PFSK-1 (cell line): ENCODE data around the gene DAZAP2.

Experiments used
- FOXP2 ChIP-seq: optimal IDR thresholded peaks from 2 replicates; pipeline ENCODE3; 2011; ENCODE audit warnings: borderline replicate concordance, control low read depth, inconsistent platforms; ENCODE audit not compliant: insufficient read depth; ENCODE audit errors: extremely low read length, extremely low read depth
- POLR2AphosphoS5 ChIP-seq: IDR thresholded peaks from 2 replicates; pipeline ENCODE4 v1.6.1; 2012; ENCODE audit warnings: low read depth, mild to moderate bottlenecking, control low read depth, low read length, moderate library complexity
- REST ChIP-seq, 2 experiments: IDR thresholded peaks; 2 replicates each; pipeline versions ENCODE4 v1.6.1 to v1.8.0; 2011 to 2012; ENCODE audit warnings: low read depth in 2 of 2, low read length in 2 of 2, control low read depth in 1 of 2, inconsistent platforms in 1 of 2, mild to moderate bottlenecking in 1 of 2, moderate library complexity in 1 of 2; ENCODE audit not compliant: insufficient read depth in 1 of 2
- SIN3A ChIP-seq: IDR thresholded peaks from 2 replicates; pipeline ENCODE4 v1.6.1; 2012; ENCODE audit warnings: mild to moderate bottlenecking, low read length, moderate library complexity, borderline replicate concordance; ENCODE audit not compliant: insufficient read depth
- TAF1 ChIP-seq: IDR thresholded peaks from 2 replicates; pipeline ENCODE4 v1.6.1; 2012; ENCODE audit warnings: low read length, control low read depth, borderline replicate concordance; ENCODE audit not compliant: insufficient read depth

Gene DAZAP2

GRCh38 chr12:51198568-51199365, 39.9 kb upstream of the DAZAP2 start:
- no peak for TF ChIP-seq TAF1
- no peak for TF ChIP-seq FOXP2
- no peak for TF ChIP-seq REST (IDR thresholded peaks at IDR 0.05; ENCODE audit: insufficient read depth in 1 of 2, low read depth in 2 of 2, low read length in 2 of 2)
- no peak for TF ChIP-seq POLR2AphosphoS5
- no peak for TF ChIP-seq SIN3A

- TF ChIP-seq TAF1 (no peak), REST (IDR thresholded peaks at IDR 0.05; ENCODE audit: insufficient read depth in 1 of 2, low read depth in 2 of 2, low read length in 2 of 2) (no peak), FOXP2 (no peak), POLR2AphosphoS5 (no peak), SIN3A (no peak)
Measured at GRCh38 chr12:51199366-51199945, 39.2 kb upstream of the DAZAP2 start.

- TF ChIP-seq SIN3A (no peak), REST (IDR thresholded peaks at IDR 0.05; ENCODE audit: insufficient read depth in 1 of 2, low read depth in 2 of 2, low read length in 2 of 2) (no peak), TAF1 (no peak), POLR2AphosphoS5 (no peak), FOXP2 (no peak)
Measured at GRCh38 chr12:51200156-51200555, 38.5 kb upstream of the DAZAP2 start.

GRCh38 chr12:51200806-51201205, 37.8 kb upstream of the DAZAP2 start:
- TF ChIP-seq TAF1: no peak
- no peak for TF ChIP-seq SIN3A
- no peak for TF ChIP-seq FOXP2
- TF ChIP-seq POLR2AphosphoS5: no peak
- TF ChIP-seq REST (IDR thresholded peaks at IDR 0.05; ENCODE audit: insufficient read depth in 1 of 2, low read depth in 2 of 2, low read length in 2 of 2): no peak
